Measurements from ENCODE around the gene TRAF5.
A peak's percentile ranks its signal among the peaks of the same experiment; 100 is the strongest.
"Not testable (repeated sequence)": the region's sequence is repeated elsewhere in the genome, so short reads cannot be mapped to it uniquely, and the experiment has no call there.

TRAF5 gene, protein sequence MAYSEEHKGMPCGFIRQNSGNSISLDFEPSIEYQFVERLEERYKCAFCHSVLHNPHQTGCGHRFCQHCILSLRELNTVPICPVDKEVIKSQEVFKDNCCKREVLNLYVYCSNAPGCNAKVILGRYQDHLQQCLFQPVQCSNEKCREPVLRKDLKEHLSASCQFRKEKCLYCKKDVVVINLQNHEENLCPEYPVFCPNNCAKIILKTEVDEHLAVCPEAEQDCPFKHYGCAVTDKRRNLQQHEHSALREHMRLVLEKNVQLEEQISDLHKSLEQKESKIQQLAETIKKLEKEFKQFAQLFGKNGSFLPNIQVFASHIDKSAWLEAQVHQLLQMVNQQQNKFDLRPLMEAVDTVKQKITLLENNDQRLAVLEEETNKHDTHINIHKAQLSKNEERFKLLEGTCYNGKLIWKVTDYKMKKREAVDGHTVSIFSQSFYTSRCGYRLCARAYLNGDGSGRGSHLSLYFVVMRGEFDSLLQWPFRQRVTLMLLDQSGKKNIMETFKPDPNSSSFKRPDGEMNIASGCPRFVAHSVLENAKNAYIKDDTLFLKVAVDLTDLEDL

DNA sequence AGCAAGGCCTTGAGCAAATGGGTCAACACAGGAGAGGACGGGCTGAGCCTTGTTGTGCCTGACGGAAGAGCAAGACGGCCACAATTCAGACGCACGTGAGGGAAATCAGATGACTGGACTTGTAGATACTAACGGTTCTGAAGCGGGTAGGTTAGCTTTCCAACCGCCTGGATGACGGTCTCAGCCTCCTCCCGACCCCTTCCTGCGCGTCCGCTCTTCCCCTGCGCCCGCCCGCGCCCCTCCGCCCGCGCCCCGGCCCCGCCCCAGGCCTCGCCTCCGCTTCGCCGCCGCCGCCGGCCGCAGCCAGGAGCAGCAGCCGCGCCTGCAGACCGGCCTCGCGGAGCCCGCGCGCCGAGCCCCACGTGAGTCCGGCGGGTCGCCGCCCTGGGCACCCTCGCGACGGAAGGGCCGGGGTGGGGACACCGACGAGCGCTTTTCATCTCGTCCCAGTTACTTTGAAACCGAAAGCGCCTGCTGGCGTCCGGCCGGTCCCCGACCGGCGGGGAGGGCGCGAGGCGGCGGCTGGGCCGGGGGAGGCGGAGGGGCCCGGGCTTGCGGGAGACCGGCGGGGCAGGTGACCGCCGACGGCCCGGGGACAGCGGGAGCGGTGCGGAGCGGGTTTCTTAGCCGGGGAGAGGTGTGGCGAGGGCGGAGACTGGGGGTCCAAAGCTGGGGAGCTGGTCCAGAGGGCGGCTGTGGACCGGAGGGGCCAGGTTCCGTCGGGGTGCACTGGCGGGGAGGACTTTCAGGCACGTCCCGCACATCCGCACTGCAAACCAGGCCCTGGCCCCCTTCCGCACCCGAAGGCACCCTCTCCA is at the start of gene TRAF5:
Gene TRAF5, plus strand, starts transcription at position 306 of the 818 bp plus-strand sequence. CDS start 26,407 bp downstream, outside the sequence.
- peak in 1 of 2 donors; percentile 28 for DNase-seq (ENCODE audit: low read depth in 2 of 2)

- DNase-seq (ENCODE audit: low read depth in 2 of 2) = no peak
Measured at GRCh38 chr1:211279340-211279739, 47.3 kb upstream of the TRAF5 start.

DNA sequence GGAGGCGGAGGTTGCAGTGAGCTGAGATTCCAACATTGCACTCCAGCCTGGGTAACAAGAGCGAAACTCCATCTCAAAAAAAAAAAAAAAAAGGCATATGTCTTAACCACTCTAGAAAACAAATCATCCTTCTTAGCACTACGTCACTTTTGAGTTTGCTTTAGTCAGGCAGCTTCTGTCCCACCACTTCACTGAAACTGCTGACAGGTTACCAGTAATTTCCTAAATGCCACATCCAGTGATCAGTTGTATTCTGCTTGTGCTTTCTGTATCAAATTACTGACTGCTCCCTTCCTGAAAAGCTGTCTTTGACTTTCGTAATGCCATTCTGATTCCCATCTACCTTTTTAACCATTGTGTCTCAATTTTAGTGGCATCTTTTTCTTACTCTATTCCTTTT is 45.7 kb upstream of the TRAF5 start:
- DNase-seq (ENCODE audit: low read depth in 2 of 2) = no peak

DNA sequence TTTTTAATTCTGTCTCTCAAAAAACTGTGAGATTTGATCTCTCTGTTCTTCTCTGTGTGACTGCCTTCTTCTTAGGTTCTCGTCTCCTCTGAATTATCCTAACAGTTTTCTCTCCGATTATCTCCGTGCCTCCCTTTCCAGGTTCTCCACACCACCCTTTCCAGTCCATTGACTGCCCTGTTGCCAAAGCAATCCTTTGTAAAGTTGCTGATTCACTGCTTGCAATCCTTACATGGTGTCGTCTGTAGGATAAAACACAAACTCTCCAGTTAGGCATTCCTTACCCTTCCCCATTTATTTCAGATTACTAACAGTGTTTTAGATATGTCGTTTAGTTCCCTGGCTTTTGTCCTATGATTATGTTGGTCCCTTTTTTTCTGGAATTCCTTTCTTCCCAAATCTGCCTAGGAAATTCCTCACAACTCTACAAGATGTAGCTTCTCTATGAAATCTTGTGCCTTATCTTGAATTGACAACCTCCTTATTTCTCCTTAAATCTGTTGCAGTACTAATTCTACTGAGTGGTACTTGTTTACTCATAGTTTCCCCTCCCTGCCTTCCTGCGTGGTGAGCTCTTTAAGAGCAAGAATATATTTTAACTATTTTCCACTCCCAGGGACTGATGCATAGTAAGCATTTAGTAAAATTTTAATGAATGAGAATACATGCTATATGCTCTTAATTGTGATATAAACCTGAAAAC is 45.2 kb upstream of the TRAF5 start:
- DNase-seq (ENCODE audit: low read depth in 2 of 2) = no peak

GRCh38 chr1:211282023-211282373 is 44.6 kb upstream of the TRAF5 start:
- DNase-seq (ENCODE audit: low read depth in 2 of 2) = no peak

GRCh38 chr1:211285196-211285595 is 41.4 kb upstream of the TRAF5 start:
- DNase-seq (ENCODE audit: low read depth in 2 of 2) = no peak

DNA sequence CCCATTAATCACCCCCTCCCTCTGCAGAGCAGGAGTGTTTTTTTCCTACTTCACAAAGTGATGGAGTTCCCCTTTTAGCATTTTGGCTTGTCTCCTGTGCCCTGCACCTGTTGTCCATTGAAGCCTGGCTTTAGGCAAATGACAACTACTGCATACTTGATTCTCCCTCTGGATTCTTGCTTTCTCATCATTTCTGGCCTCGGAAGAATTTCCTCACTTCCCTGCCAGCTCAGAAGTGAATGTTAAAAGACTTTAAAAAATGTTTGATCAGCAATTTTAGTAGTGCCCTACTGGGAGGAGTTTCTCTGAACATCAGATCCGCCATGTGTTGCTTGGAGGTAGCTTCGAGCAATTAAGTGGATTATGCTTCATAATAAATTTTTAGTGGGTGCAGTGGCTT is 39.4 kb upstream of the TRAF5 start:
- DNase-seq (ENCODE audit: low read depth in 2 of 2) = no peak

- DNase-seq (ENCODE audit: low read depth in 2 of 2) = no peak
Measured at GRCh38 chr1:211292411-211292810, 34.2 kb upstream of the TRAF5 start.

DNA sequence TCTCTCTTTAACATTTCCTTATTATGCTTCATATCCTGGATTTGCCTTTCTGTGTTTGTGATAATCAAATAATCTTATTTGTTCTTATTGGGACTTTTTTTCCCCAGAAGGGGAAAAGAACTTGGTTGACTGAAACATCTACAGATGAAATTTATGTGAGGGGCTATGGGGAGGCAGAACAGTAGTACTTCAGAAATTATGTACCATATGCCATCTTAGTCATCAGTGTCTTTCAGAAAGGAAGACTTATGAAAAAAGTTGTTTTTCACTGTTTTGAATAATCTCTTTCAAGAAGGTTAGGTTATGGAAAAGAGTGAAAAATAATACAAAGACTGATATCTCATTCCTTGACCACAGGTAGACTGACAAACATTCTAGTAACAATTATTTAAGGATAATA is 30.2 kb upstream of the TRAF5 start:
- no peak for DNase-seq (ENCODE audit: low read depth in 2 of 2)

- DNase-seq (ENCODE audit: low read depth in 2 of 2) = peak; percentile 19 to 33
Measured at GRCh38 chr1:211305044-211305443, 21.6 kb upstream of the TRAF5 start.

GRCh38 chr1:211309617-211310016 is 17.0 kb upstream of the TRAF5 start:
- DNase-seq (ENCODE audit: low read depth in 2 of 2) = no peak

- DNase-seq (ENCODE audit: low read depth in 2 of 2) = no peak
Measured at GRCh38 chr1:211313392-211313791, 13.2 kb upstream of the TRAF5 start.

GRCh38 chr1:211318576-211319280 is 7.9 kb upstream of the TRAF5 start:
- DNase-seq (ENCODE audit: low read depth in 2 of 2) = no peak

- DNase-seq (ENCODE audit: low read depth in 2 of 2) = no peak
Measured at GRCh38 chr1:211319892-211320291, 6.7 kb upstream of the TRAF5 start.

DNA sequence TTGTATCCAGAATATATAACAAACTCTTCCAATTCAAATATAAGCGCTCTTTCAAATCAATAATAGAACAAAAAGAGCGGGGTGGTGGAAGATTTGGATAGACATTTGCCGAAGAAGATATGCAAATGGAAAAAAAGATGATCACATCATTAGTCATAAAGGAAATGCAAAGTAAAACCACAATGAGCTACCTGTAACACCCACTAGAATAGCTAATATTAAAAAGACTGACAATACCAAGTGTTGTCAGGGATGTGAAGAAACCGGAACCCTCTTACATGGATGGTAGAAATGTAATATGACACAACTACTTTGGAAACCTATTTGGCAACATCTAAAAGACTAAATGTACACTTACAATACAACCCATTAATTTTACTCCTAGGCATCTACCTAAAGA is 5.7 kb upstream of the TRAF5 start:
- DNase-seq (ENCODE audit: low read depth in 2 of 2) = no peak

DNA sequence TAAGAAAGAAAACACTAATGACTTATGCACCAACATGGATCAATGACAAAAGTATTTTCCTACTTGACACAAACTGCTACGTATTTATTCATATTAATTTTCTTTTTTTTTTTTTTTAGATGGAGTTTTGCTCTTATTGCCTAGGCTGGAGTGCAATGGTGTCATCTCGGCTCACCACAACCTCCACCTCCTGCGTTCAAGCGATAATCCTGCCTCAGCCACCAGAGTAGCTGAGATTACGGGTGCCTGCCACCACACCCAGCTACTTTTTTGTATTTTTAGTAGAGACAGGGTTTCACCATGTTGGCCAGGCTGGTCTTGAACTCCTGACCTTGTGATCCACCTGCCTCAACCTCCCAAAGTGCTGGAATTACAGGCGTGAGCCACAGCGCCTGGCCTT is 5.0 kb upstream of the TRAF5 start:
- DNase-seq (ENCODE audit: low read depth in 2 of 2) = not testable (repeated sequence)

- DNase-seq (ENCODE audit: low read depth in 2 of 2) = peak in 1 of 2 donors; percentile 49
Measured at GRCh38 chr1:211323156-211324063, 3.2 kb upstream of the TRAF5 start.

DNA sequence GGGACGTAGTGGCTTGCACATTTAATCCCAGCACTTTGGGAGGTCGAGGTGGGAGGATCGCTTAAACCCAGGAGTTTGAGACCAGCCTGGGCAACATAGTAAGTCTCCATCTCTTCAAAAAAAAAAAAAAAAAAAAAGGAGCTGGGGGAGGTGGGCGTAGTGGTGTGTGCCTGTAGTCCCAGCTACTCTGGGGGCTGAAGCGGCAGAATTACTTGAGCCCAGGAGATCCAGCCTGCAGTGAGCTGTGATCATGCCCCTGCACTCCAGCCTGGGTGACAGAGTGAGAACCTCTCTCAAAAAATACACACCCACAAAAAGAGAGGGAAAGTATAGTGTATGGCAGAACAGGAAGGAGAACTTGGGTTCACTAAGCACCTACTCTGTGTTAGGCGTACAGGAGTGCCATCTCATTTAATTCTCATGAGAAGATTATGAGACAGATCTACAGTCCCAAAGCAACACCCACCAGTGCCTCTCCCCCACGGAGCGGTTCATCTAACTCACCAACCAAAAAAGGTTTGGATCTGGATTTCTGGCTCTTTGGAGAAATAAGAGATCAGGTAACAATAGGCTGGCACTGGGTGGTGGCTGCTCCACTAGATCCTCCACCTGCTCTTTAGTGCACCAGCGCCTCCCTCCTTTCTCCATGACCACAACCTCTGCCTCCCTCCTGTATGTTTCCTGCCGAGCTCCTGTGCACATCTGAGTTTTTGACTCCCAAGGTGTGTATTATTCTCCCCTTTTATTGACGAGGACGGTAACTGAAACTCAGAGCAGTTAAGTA is 1.4 kb upstream of the TRAF5 start:
- DNase-seq (ENCODE audit: low read depth in 2 of 2) = no peak

DNA sequence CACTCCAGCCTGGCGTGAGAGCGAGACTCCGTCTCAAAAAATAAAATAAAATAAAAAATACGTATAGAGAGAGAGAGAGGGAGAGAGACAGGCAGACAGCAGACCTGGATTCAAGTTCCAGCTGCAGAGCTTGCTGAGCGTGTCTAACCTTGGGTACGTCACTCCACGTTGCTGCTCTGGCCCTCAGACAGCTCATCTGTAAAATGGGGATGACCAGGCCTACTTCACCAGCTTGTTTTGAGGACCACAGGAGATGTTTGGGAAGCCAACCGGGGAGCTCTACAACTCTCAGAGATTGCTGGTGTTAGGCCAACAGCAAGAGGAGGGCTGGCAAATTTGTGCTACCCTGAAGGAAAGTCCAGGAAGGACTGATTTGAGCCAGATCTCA is 499 bp upstream of the TRAF5 start:
- DNase-seq (ENCODE audit: low read depth in 2 of 2) = no peak
